Activated CD8-positive, alpha-beta memory T cell treated with anti-CD3 and anti-CD28 coated beads for 48 hours (primary cell): Measurements from ENCODE around the gene EFCC1.

Experiments
- DNase-seq, 3 experiments: peaks; one replicate each; pipeline ENCODE4 v3.0.0-alpha.2; 2020; ENCODE audit warnings: low read depth in 2 of 3, low spot score in 2 of 3

EFCC1 gene

DNA sequence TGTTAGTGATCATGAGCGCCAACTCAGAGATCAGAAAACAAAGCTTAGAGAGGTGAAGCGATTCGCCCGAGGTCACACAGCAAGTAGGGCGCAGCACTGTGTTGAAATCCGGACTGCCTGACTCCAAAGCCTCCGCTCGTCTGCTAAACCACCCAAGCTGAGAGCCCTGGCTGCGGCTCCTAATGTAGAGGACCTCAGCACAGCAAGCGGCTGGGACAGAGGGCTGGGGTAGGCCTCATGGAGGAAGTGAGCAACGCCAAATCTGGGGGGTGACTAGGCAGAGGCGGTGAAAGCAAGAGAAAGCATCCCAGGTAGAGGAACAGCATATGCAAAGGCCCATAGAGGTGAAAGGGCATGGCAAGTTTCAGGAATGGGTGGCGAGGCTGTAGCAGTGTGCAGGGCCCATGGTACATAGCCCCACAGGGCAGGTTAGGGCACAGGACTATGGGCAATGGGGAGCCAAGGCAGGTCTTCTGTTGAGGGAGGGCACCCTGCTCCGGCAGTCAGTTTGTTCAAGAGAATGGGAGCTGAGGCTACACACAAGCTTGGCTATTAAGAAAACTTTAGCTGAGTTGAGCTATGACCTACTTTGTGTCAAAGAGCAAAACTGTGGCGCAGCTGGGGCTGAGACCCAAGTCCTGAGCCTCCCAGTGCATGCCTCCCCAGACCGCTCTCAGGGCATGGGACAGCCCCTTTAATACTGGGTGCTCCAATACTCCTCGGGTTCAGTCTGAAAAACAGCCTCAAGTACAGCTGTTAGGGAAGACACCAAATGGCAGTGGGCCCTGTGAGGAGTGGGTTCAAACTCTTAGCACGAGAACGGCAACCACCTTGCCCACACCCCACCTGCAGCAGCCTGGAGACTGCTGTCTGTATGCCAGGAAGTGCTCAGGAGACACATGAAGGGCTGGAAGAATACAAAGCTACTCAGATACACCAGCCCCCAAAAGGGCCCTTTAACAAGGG lies 6.2 kb upstream of the EFCC1 start:
- no peak for DNase-seq

GRCh38 chr3:128995737-128996136 lies 5.4 kb upstream of the EFCC1 start:
- DNase-seq: no peak

- no peak for DNase-seq
Measured at GRCh38 chr3:128996200-128996599, 4.9 kb upstream of the EFCC1 start.

DNA sequence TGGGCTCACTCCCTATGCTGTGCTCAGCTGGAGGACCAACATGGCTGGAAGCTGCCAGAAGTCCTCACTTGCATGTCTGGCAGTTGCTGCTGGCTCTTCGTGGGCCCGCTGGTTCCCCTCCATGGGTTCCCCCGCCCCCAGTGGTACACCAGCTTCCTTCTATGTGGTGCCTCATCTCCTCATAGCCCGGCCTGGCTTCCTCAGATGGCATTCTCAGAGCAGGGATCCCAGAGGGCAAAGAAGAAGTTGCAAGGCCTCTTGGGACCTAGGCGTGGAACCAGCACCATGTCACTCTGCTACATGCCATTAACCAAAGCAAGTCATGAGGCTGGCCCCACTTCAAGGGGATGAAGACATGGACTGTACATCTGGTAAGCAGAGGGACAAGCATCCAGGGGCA lies 4.4 kb upstream of the EFCC1 start:
- no peak for DNase-seq

DNA sequence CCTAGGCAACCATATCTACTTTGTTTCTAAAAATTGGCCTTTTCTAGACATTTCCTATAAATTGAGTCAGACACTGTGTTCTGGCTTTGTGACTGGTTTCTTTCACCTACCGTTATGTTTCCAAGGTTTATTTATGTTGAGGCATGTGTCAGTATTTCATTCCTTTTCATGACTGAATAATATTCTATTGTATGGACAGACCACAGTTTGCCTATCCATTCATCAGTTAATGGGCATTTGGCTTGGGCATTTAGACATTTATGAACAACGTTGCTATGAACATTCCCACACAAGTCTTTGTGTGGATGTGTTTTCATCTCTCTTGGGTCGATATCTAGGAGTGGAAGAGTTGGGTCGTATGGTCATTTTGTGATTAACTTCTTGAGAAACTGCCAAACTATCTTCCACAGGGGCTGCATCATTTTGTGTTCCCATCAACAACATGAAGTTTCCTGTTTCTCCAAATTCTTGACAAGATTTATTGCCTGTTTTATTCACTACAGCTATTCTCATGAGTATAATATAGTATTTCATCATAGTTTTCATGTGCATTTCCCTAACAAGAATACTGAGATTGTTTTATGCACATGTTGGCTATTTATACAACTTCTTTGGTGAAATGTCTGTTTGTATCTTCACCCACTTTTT lies 3.5 kb upstream of the EFCC1 start:
- no peak for DNase-seq

- DNase-seq: no peak
Measured at GRCh38 chr3:128998561-128998960, 2.5 kb upstream of the EFCC1 start.

DNA sequence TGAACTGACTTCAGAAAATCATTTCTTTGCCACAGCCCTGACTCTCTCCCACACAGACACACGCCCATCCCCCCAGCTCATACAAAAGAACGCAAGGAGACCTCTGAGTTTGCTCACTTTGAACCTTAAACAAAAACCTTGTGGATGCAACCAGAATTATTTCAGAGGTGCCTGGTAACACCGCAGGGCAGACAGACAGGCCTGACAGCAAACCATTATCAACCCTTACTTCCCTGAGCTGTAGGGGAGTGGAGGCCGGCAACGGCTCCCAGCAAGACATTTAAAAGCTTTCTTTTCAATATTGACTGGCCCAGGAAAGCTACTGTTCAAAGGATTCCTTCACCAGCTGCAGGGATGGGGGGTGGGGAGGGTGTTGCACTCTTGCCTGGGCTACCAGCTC lies 2.0 kb upstream of the EFCC1 start:
- no peak for DNase-seq

- DNase-seq: no peak
Measured at GRCh38 chr3:129000742-129001100, 383 bp upstream of the EFCC1 start.

GRCh38 chr3:129001806-129002572 lies 885 bp downstream of the EFCC1 start:
- DNase-seq: no peak

- no peak for DNase-seq
Measured at GRCh38 chr3:129002573-129003569, 1.8 kb downstream of the EFCC1 start.

DNA sequence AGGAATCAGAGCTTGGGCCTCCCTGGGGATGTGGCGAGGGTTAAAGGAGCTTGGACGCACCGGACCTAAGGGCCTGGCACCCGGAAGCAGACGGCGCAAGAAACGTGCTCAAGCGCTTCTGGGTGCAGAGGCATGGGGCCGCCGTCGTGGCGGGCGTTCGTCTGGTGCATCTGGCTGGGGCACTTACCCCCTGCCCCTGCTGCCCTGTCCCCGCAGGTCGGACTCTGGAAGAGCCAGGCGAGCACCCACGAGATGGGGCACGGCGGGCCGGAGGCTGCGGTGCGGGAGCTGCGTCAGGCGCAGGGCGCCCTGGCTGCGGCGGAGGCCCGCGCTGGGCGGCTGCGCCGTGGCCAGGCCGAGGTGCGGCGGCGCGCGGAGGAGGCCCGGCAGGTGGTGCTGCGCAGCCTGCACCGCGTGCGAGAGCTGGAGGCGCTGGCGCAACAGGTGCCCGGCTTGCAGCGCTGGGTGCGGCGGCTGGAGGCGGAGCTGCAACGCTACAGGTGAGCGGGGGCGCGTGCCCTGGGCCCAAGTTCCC lies 2.5 kb downstream of the EFCC1 start:
- DNase-seq: no peak

- DNase-seq: no peak
Measured at GRCh38 chr3:129004639-129005295, 3.7 kb downstream of the EFCC1 start.

DNA sequence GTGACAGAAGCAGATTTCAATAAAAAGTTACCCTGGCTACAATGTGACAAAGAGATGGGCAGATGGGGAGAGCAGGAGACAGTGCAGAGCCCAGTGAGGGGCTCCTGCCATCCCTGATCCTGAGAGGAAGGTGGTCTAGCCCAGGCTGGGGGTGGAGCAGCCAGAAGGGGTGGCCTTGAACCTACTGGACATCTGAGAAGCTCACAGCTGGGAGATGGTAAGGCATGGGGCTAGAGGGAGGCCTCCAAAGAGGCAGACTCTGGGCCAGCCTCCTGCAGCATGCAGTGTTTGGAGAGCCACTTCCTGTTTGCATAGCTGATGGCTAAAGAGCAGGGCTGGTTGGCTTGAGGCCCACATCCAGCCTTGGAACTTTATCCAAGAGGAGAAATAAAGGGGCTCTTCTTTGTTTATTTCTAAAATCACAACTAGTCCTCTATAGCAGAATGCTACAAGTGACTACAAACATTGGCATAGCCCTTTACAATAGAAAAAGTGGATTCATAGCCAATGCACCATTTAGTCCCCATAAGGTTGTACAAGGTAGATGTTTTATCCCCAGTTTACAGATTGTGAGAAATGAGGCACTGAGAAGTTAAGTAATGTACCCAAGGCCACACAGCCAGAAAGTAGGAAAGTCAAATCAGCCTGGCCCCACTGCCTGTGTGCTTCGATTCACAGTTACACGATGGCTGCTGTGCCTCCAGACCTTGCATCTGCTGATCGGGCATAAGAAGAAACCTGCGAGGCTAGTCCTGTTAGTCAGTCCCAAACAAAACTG lies 4.6 kb downstream of the EFCC1 start:
- no peak for DNase-seq

GRCh38 chr3:129006864-129007263 lies 5.8 kb downstream of the EFCC1 start:
- DNase-seq: no peak

- no peak for DNase-seq
Measured at GRCh38 chr3:129007792-129008191, 6.7 kb downstream of the EFCC1 start.

DNA sequence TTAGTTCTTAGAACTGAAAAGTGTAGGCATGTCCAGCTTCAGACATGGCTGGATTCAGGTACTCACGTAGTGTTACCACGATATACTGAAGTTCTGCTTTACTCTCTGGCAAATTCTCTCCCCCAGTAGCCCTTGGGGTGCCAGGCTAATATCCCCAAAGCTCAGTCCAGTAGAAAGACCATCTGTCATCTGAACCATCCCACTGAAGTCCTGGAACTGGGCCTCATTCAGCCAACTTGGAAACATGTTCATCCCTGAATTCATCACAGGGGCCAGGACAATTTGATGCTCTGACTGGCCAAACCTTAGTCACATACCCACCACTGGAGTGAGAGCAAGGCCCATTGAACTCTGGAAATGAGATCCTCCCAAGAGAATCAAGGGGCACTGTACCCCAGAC lies 8.2 kb downstream of the EFCC1 start:
- DNase-seq: no peak

- no peak for DNase-seq
Measured at GRCh38 chr3:129010310-129010956, 9.3 kb downstream of the EFCC1 start.

GRCh38 chr3:129013491-129013891 lies 12.4 kb downstream of the EFCC1 start:
- no peak for DNase-seq

- no peak for DNase-seq
Measured at GRCh38 chr3:129014148-129014547, 13.0 kb downstream of the EFCC1 start.
